Measurements from ENCODE around the gene GSTM1. TPM values are rescaled to one million over a fixed set of nuclear protein-coding genes. Genes with fewer than 3 reads are reported as not detected.
"Not testable (repeated sequence)": the region's sequence is repeated elsewhere in the genome, so short reads cannot be mapped to it uniquely, and the experiment has no call there.

The GSTM1 gene
- total RNA-seq, 3 donors from 2014 or later, result 18.0 to 30.6 (median 20.0) TPM

- Histone ChIP-seq H3K4me1 (ENCODE audit: low read depth) (peaks cover 7% of the 10 kb centered on the region), H3K4me3 (no peak overlapping the region), H3K9me3 (no peaks in the 10 kb centered on the region), H3K36me3 (ENCODE audit: low read depth) (no peaks in the 10 kb centered on the region)
- ATAC-seq (no peak), DNase-seq (peak in 1 of 3 donors; percentile 9)
- intact Hi-C loops (cut with DNase I, micrococcal nuclease), result no loop called here
- no peak for TF ChIP-seq CTCF (IDR thresholded peaks at IDR 0.05)
Measured at GRCh38 chr1:109659997-109660690, 27.5 kb upstream of the GSTM1 start.

- H3K9me3 ChIP-seq; intact Hi-C loops (cut with DNase I, micrococcal nuclease); DNase-seq; H3K36me3 ChIP-seq (ENCODE audit: low read depth); H3K4me3 ChIP-seq; ATAC-seq; H3K4me1 ChIP-seq (ENCODE audit: low read depth): not testable (repeated sequence)
Measured at GRCh38 chr1:109660691-109661026, 27.0 kb upstream of the GSTM1 start.

- Histone ChIP-seq H3K4me1 (ENCODE audit: low read depth) (peaks cover 4% of the 10 kb centered on the region), H3K36me3 (ENCODE audit: low read depth) (no peaks in the 10 kb centered on the region), H3K4me3 (no peak overlapping the region), H3K9me3 (no peaks in the 10 kb centered on the region)
- no peak for TF ChIP-seq CTCF (IDR thresholded peaks at IDR 0.05)
- intact Hi-C loops (cut with DNase I, micrococcal nuclease), result no loop called here
- DNase-seq (no peak), ATAC-seq (no peak)
Measured at GRCh38 chr1:109661391-109661790, 26.2 kb upstream of the GSTM1 start.

GRCh38 chr1:109664671-109665070 lies 22.9 kb upstream of the GSTM1 start:
- no peaks in the 10 kb centered on the region for H3K9me3 ChIP-seq
- TF ChIP-seq CTCF (IDR thresholded peaks at IDR 0.05), result no peak
- DNase-seq (no peak), ATAC-seq (no peak)
- intact Hi-C loops (cut with DNase I, micrococcal nuclease), result no loop called here
- H3K4me1 ChIP-seq (ENCODE audit: low read depth), result peaks cover 3% of the 10 kb centered on the region
- H3K36me3 ChIP-seq (ENCODE audit: low read depth), result no peaks in the 10 kb centered on the region
- H3K4me3 ChIP-seq, result no peak overlapping the region

- H3K4me3 ChIP-seq, result no peak within 1 kb of the TSS
- H3K36me3 ChIP-seq (ENCODE audit: low read depth), result no peaks in the 10 kb centered on the region
- intact Hi-C loops (cut with DNase I, micrococcal nuclease), result no loop called here
- TF ChIP-seq CTCF (IDR thresholded peaks at IDR 0.05), result no peak
- peak; percentile 86 to 92 (median 91) for DNase-seq
- H3K4me1 ChIP-seq (ENCODE audit: low read depth), result peaks cover 3% of the 10 kb centered on the region
- ATAC-seq, result peak; percentile 98
- H3K9me3 ChIP-seq, result no peaks in the 10 kb centered on the region
Measured at GRCh38 chr1:109667452-109668122, 20.0 kb upstream of the GSTM1 start, which contains the start of gene GSTM2. TSS of gene GSTM2 (plus strand) at chr1:109668057. CDS start at chr1:109668116, 59 bp downstream.

GRCh38 chr1:109668123-109668775 lies 19.4 kb upstream of the GSTM1 start:
- peaks cover 3% of the 10 kb centered on the region for H3K4me1 ChIP-seq (ENCODE audit: low read depth)
- H3K4me3 ChIP-seq, result no peak overlapping the region
- intact Hi-C loops (cut with DNase I, micrococcal nuclease), result no loop called here
- TF ChIP-seq CTCF (IDR thresholded peaks at IDR 0.05), result no peak
- ATAC-seq (peak; percentile 14), DNase-seq (no peak)
- no peaks in the 10 kb centered on the region for H3K9me3 ChIP-seq
- H3K36me3 ChIP-seq (ENCODE audit: low read depth), result no peaks in the 10 kb centered on the region
